ENCODE measurements around the gene THSD4.

DNA sequence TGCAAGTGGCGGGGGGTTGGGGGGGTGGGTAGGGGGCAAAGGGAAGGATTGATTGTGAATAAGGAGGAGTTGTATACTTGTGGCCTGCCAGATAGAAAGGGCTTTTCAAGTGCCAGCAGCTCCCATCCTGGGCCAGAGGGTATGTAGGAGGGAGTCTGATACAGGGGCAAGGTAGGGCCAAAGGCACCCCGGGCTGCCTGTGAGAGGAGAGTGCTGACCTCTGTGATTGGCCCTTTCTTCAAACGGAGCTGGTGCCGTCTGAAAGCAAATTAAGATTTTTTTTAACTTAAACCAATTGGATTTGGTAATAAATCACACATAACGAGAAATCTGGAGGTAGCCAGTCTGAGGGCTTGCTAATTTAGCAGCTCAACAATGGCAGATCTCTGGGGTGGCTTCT, 229.9 kb downstream of the THSD4 start:
- no peak for TF ChIP-seq POLR2AphosphoS5 (IDR thresholded peaks at IDR 0.05)
- TF ChIP-seq, protein P1, sequence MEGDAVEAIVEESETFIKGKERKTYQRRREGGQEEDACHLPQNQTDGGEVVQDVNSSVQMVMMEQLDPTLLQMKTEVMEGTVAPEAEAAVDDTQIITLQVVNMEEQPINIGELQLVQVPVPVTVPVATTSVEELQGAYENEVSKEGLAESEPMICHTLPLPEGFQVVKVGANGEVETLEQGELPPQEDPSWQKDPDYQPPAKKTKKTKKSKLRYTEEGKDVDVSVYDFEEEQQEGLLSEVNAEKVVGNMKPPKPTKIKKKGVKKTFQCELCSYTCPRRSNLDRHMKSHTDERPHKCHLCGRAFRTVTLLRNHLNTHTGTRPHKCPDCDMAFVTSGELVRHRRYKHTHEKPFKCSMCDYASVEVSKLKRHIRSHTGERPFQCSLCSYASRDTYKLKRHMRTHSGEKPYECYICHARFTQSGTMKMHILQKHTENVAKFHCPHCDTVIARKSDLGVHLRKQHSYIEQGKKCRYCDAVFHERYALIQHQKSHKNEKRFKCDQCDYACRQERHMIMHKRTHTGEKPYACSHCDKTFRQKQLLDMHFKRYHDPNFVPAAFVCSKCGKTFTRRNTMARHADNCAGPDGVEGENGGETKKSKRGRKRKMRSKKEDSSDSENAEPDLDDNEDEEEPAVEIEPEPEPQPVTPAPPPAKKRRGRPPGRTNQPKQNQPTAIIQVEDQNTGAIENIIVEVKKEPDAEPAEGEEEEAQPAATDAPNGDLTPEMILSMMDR (IDR thresholded peaks at IDR 0.05) = no peak

Measured in upper lobe of left lung (tissue), 4 donors.